Ovary (tissue), 3 donors: ENCODE data around the gene RPTOR.

Experiments used
- EP300 ChIP-seq: sonication (generic); formaldehyde crosslinking; IDR thresholded peaks from one replicate; pipeline ENCODE4 v1.6.1; 2017; ENCODE audit warnings: antibody characterized with exemption
- POLR2A ChIP-seq: fragments of 450-650 bp; IDR thresholded peaks from one replicate; pipeline ENCODE4 v1.6.1; 2017; ENCODE audit warnings: antibody characterized with exemption, mild to moderate bottlenecking, moderate library complexity
- TF ChIP-seq, protein P1 (sequence below), 3 donors: fragments of 450-650 bp in 2 of 3; fragments of 200-600 bp in 1 of 3; IDR thresholded peaks; one replicate each; pipeline versions ENCODE4 v1.5.1 to v1.8.0; 2016 to 2022; ENCODE audit warnings: antibody characterized with exemption in 3 of 3, mild to moderate bottlenecking in 1 of 3
- donor health status: DM: no; HTN: no; CAD: no.

DNA sequence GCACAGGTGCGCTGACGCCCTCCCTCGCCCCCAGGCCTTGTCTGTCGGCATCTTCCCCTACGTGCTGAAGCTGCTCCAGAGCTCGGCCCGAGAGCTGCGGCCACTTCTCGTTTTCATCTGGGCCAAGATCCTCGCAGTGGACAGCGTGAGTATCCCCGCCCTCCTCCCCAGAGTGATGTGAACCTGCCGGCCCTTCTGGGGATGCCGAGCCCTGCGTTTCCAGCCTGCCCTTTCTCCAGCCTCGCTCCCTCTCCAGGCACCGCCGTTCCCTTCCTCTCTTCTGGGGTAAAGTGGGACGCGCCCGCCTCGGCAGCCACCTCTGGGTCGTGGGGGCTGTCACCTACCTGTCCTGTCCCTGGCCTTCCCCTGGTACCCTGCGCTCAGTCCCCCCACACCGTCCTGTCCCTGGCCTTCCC lies 313.1 kb downstream of the RPTOR start:
- TF ChIP-seq, protein P1, sequence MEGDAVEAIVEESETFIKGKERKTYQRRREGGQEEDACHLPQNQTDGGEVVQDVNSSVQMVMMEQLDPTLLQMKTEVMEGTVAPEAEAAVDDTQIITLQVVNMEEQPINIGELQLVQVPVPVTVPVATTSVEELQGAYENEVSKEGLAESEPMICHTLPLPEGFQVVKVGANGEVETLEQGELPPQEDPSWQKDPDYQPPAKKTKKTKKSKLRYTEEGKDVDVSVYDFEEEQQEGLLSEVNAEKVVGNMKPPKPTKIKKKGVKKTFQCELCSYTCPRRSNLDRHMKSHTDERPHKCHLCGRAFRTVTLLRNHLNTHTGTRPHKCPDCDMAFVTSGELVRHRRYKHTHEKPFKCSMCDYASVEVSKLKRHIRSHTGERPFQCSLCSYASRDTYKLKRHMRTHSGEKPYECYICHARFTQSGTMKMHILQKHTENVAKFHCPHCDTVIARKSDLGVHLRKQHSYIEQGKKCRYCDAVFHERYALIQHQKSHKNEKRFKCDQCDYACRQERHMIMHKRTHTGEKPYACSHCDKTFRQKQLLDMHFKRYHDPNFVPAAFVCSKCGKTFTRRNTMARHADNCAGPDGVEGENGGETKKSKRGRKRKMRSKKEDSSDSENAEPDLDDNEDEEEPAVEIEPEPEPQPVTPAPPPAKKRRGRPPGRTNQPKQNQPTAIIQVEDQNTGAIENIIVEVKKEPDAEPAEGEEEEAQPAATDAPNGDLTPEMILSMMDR (IDR thresholded peaks at IDR 0.05) = no peak
- TF ChIP-seq POLR2A (no peak), EP300 (no peak)
